Transverse colon (tissue), 4 donors: ENCODE results near the gene SPTBN2. TPM values are rescaled to one million over a fixed set of nuclear protein-coding genes. Genes with fewer than 3 reads are reported as not detected.

Source experiments
- DNase-seq: peaks from one replicate; pipeline ENCODE4 v3.0.0-alpha.2; 2019
- H3K27ac ChIP-seq, 4 donors: fragments of 200-600 bp; sonication (generic); 2 replicates each; pipeline ENCODE4 v1.5.1; 2016 to 2018; ENCODE audit warnings: inconsistent platforms in 4 of 4
- H3K27me3 ChIP-seq: fragments of 200-600 bp; sonication (generic); 2 replicates; pipeline ENCODE4 v1.5.1; 2017; ENCODE audit warnings: inconsistent platforms
- H3K36me3 ChIP-seq, 4 donors: fragments of 200-600 bp; sonication (generic); 2 replicates each; pipeline ENCODE4 v1.5.1; 2017 to 2019; ENCODE audit warnings: inconsistent platforms in 4 of 4
- H3K4me1 ChIP-seq, 4 donors: fragments of 200-600 bp; sonication (generic); 2 replicates each; pipeline ENCODE4 v1.5.1; 2017 to 2020; ENCODE audit warnings: inconsistent platforms in 4 of 4
- H3K4me3 ChIP-seq, 4 donors: fragments of 200-600 bp; sonication (generic); 1 replicate in 1 of 4; 2 replicates in 3 of 4; pipeline versions ENCODE4 v1.5.1 to v1.6.1; 2017 to 2019; ENCODE audit warnings: inconsistent platforms in 4 of 4
- H3K9me3 ChIP-seq, 2 donors: fragments of 200-600 bp; sonication (generic); 2 replicates each; pipeline ENCODE4 v1.5.1; 2017 to 2019; ENCODE audit warnings: inconsistent platforms in 2 of 2
- EP300 ChIP-seq: sonication (generic); formaldehyde crosslinking; IDR thresholded peaks from one replicate; pipeline ENCODE4 v1.6.1; 2017; ENCODE audit warnings: antibody characterized with exemption, low read depth
- POLR2A ChIP-seq: fragments of 450-650 bp; IDR thresholded peaks from one replicate; pipeline ENCODE4 v1.6.1; 2016; ENCODE audit warnings: antibody characterized with exemption, mild to moderate bottlenecking, moderate library complexity
- POLR2AphosphoS5 ChIP-seq, 3 donors: sonication (generic); formaldehyde crosslinking; IDR thresholded peaks; one replicate each; pipeline ENCODE4 v1.6.1; 2016; ENCODE audit warnings: antibody characterized with exemption in 3 of 3
- WGBS, 2 donors: methylation state at CpG; one replicate each; pipeline ENCODE4 v1.1.5; 2018; ENCODE audit warnings: low coverage in 1 of 2; 5-methylcytosine and 5-hydroxymethylcytosine counted together
- in situ Hi-C, 4 donors: fragments of 200-750 bp; cut with MboI; loops; one replicate each; pipeline versions ENCODE4 v1.15.0 to v1.15.1; 2017; ENCODE audit warnings: low sequenced_read_pairs in 3 of 4, low pct_ligation_motif_present in 1 of 4, low pct_unique_long_range_greater_than_20kb in 1 of 4
- intact Hi-C: fragments of 100-400 bp; cut with DNase I; formaldehyde crosslinking; loops from one replicate; pipeline ENCODE4 v1.15.1; 2023; ENCODE audit warnings: low total_unique reads
- total RNA-seq, 4 donors: library from RNA; depleted of rRNA; stranded (reverse); fragments of >200 nt; gene quantifications; one replicate each; pipeline ENCODE4 v1.1.0, GENCODE V29; 2016
- TF ChIP-seq, protein P1 (sequence below), 5 experiments: fragments of 200-600 bp in 3 of 5; fragments of 450-650 bp in 2 of 5; sonication (generic) in 3 of 5; IDR thresholded peaks; 1 replicate in 2 of 5; 2 replicates in 3 of 5; pipeline ENCODE4 v1.5.1; 2016 to 2017; ENCODE audit warnings: antibody characterized with exemption in 5 of 5, inconsistent platforms in 3 of 5, mild to moderate bottlenecking in 2 of 5, moderate library complexity in 1 of 5

SPTBN2 gene
- total RNA-seq, 4 donors from 2014 or later = 0.75 to 2.2 (median 1.6) TPM

DNA sequence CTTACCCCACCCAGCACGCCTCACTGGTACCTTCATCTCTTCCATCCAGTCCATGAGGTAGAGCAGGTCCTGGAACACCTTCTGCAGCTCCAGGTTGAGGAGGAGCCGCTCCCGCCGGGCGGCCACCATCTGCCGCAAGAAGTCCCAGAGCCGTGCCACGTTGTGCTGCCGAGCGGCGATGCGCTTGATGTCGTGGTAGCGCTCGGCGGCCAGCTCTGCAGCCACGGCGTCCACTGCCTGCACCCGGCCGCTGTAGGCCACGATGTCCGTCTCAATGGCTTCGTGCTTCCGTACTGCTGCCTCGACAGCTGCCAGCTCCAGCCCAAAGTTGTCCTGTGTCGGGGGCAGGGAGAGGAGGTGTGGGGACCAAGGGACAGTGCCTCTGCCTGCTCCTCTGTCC, 21.5 kb downstream of the SPTBN2 start:
- TF ChIP-seq POLR2AphosphoS5 (IDR thresholded peaks at IDR 0.05) (no peak), POLR2A (no peak), EP300 (no peak)
- Histone ChIP-seq H3K9me3 (no peaks in the 10 kb centered on the region), H3K4me3 (no peak overlapping the region), H3K27ac (no peak overlapping the region), H3K36me3 (no peaks in the 10 kb centered on the region), H3K4me1 (no peaks in the 10 kb centered on the region), H3K27me3 (no peaks in the 10 kb centered on the region)
- 80 to 97% methylated on average over 1 to 26 of the region's 26 CpGs for WGBS, 2 donors
- intact Hi-C loops (no loop called here), in situ Hi-C loops (loop anchor here in 1 of 4 donors (25.0 kb wide), 1 partner anchor 305 kb away; the partner anchor contains the start of gene SYT12)
- DNase-seq = no peak

DNA sequence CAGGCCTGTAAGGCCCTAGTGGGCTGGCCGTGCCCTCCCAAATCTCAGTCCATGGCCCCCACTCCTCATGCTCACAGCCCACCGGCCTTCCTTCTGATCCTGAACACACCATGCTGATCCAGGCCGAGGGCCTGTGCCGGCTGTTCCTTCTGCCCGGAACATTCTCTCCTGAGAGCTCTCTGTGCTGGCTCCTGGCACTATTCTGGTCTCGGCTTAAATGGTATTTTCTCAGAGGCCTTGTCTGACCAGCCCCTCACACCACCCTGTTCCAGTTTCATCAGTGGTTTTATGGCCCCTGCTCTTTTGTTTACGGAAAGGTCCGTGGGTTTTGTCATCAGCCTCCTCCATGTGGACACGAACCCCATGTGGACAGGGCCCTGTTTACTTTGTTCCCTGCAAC, 22.0 kb downstream of the SPTBN2 start:
- no peaks in the 10 kb centered on the region for H3K27me3 ChIP-seq
- H3K9me3 ChIP-seq = no peaks in the 10 kb centered on the region
- intact Hi-C loops (no loop called here), in situ Hi-C loops (loop anchor here in 1 of 4 donors (25.0 kb wide), 1 partner anchor 305 kb away; the partner anchor contains the start of gene SYT12)
- H3K4me1 ChIP-seq = no peaks in the 10 kb centered on the region
- H3K4me3 ChIP-seq = no peak overlapping the region
- no peak overlapping the region for H3K27ac ChIP-seq
- DNase-seq = no peak
- WGBS, 2 donors = 89 to 90% methylated on average over 4 to 9 of the region's 9 CpGs
- TF ChIP-seq, protein P1, sequence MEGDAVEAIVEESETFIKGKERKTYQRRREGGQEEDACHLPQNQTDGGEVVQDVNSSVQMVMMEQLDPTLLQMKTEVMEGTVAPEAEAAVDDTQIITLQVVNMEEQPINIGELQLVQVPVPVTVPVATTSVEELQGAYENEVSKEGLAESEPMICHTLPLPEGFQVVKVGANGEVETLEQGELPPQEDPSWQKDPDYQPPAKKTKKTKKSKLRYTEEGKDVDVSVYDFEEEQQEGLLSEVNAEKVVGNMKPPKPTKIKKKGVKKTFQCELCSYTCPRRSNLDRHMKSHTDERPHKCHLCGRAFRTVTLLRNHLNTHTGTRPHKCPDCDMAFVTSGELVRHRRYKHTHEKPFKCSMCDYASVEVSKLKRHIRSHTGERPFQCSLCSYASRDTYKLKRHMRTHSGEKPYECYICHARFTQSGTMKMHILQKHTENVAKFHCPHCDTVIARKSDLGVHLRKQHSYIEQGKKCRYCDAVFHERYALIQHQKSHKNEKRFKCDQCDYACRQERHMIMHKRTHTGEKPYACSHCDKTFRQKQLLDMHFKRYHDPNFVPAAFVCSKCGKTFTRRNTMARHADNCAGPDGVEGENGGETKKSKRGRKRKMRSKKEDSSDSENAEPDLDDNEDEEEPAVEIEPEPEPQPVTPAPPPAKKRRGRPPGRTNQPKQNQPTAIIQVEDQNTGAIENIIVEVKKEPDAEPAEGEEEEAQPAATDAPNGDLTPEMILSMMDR (IDR thresholded peaks at IDR 0.05) = no peak
- TF ChIP-seq EP300 (no peak), POLR2AphosphoS5 (IDR thresholded peaks at IDR 0.05) (no peak), POLR2A (no peak)
- no peaks in the 10 kb centered on the region for H3K36me3 ChIP-seq

DNA sequence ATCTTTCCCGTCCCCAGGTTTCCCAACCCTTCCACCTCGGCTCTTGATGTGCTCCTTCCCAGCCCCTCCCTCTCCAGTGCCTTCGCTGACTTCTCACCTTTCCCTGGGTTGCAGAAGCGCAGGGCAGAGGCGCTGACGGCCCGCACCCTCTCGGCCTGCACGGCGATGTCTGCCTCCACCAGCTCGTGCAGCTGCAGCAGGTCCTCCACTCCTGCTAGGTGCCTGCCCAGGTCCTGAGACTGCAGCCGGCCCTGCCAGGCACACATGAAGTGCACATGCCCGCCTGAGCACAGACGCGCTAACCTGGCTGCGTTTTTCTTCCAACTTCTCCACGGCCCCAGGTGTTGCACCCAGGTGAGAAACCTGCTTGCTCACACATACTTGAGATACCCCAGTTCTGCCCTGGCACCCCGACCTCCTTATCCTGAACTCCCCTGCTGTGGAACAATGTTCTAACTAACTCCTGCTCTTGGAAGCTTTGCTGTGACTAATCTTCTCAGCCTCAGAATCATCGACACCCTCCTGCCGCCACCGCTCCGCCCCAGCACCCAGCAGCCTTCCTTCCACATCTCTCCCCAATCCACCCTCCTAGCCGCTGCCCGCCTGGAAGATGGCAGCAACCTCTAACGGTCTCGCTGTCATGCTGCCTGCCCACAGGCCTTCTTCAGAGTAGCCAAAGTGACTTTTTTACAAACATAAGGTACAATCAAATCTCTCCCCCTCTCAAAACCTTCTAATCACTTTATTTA, 23.3 kb downstream of the SPTBN2 start:
- no peak overlapping the region for H3K4me3 ChIP-seq
- intact Hi-C loops (no loop called here), in situ Hi-C loops (loop anchor here in 1 of 4 donors (25.0 kb wide), 1 partner anchor 307 kb away; the partner anchor contains the start of gene SYT12)
- WGBS, 2 donors = 94% methylated on average over 3 to 26 of the region's 26 CpGs
- TF ChIP-seq POLR2A (no peak), EP300 (no peak), POLR2AphosphoS5 (IDR thresholded peaks at IDR 0.05) (no peak)
- TF ChIP-seq, protein P1 (IDR thresholded peaks at IDR 0.05) = no peak
- H3K36me3 ChIP-seq = no peaks in the 10 kb centered on the region
- H3K9me3 ChIP-seq = no peaks in the 10 kb centered on the region
- no peaks in the 10 kb centered on the region for H3K27me3 ChIP-seq
- H3K4me1 ChIP-seq = no peaks in the 10 kb centered on the region
- H3K27ac ChIP-seq = no peak overlapping the region
- no peak for DNase-seq

DNA sequence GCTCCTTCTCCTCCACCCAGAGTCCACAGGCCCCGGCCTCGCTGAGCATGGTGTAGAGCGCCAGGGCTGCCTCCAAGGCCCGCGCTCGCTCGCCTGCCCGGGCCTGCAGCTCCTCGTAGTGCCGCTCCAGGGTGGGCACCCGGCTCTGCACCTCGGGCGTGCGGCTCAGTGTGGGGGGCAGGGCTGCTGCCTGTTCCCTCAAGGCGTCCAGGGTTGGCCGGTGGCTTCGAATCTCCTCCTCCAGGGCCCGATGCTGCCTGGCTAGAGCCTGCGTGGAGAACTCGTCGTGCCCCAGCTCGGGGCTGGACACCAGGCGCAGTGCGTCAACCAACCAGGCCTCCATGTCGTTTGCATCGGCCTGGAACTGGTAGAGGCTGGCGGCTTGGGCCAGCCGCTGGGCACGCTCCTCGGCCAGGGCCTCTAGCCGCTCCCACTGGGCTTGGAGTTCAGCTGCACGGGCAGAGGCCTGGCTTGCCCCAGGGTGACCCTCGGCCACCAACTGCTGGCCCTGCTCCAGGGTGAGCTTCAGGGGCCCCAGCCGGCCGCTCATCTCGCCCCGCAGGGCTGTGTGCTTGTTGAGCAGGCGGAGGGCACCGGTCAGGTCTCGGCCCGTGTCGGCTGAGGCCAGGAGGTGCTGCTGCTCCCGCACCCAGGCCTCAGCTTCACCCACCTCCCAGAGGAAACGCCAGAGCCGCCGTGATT, 24.2 kb downstream of the SPTBN2 start:
- Histone ChIP-seq H3K36me3 (no peaks in the 10 kb centered on the region), H3K9me3 (no peaks in the 10 kb centered on the region), H3K27me3 (no peaks in the 10 kb centered on the region), H3K4me3 (no peak overlapping the region), H3K4me1 (no peaks in the 10 kb centered on the region), H3K27ac (no peak overlapping the region)
- intact Hi-C loops (loop anchor here (5.0 kb wide), 1 partner anchor 182 kb away; no protein-coding TSS in a partner anchor), in situ Hi-C loops (loop anchor here in 1 of 4 donors (25.0 kb wide), 1 partner anchor 307 kb away; the partner anchor contains the start of gene SYT12)
- DNase-seq = no peak
- no peak for TF ChIP-seq POLR2AphosphoS5 (IDR thresholded peaks at IDR 0.05)
- WGBS, 2 donors = 95% methylated on average over 41 of the region's 46 CpGs; no CpG with 5 or more reads in 1 of the 2 donors
